Stimulated activated CD8-positive, alpha-beta memory T cell treated with anti-CD3 and anti-CD28 coated beads, Interleukin-7, amount 100 ng/mL, for 24 hours (primary cell): Measurements from ENCODE around the gene NDUFA12.

ENCODE experiments used
- DNase-seq: peaks from one replicate; pipeline ENCODE4 v3.0.0-alpha.2; 2020; ENCODE audit warnings: low read depth

Gene NDUFA12

GRCh38 chr12:94940771-94941170 lies 62.7 kb downstream of the NDUFA12 start:
- DNase-seq, result no peak

- DNase-seq, result no peak
Observed at GRCh38 chr12:94938583-94938982, 64.9 kb downstream of the NDUFA12 start.

- no peak for DNase-seq
Observed at GRCh38 chr12:94930772-94931171, 72.7 kb downstream of the NDUFA12 start.

- no peak for DNase-seq
Observed at GRCh38 chr12:94930216-94930654, 73.3 kb downstream of the NDUFA12 start.

GRCh38 chr12:94929780-94930179 lies 73.7 kb downstream of the NDUFA12 start:
- DNase-seq, result no peak

- no peak for DNase-seq
Observed at GRCh38 chr12:94925729-94926128, 77.8 kb downstream of the NDUFA12 start.

- DNase-seq, result no peak
Observed at GRCh38 chr12:94925206-94925605, 78.3 kb downstream of the NDUFA12 start.

- no peak for DNase-seq
Observed at GRCh38 chr12:94922561-94922960, 80.9 kb downstream of the NDUFA12 start.
